Stimulated activated CD8-positive, alpha-beta memory T cell treated with anti-CD3 and anti-CD28 coated beads, Interleukin-4, amount 100 ng/mL, for 1 hour (primary cell): Measurements from ENCODE around the gene TEX19.
"Not testable (repeated sequence)": the region's sequence is repeated elsewhere in the genome, so short reads cannot be mapped to it uniquely, and the experiment has no call there.

Experiments used
- DNase-seq, 2 donors: peaks; one replicate each; pipeline ENCODE4 v3.0.0-alpha.2; 2020; ENCODE audit warnings: low read depth in 2 of 2, low spot score in 1 of 2

TEX19 gene

GRCh38 chr17:82334204-82334621 is 24.8 kb upstream of the TEX19 start:
- DNase-seq = no peak

DNA sequence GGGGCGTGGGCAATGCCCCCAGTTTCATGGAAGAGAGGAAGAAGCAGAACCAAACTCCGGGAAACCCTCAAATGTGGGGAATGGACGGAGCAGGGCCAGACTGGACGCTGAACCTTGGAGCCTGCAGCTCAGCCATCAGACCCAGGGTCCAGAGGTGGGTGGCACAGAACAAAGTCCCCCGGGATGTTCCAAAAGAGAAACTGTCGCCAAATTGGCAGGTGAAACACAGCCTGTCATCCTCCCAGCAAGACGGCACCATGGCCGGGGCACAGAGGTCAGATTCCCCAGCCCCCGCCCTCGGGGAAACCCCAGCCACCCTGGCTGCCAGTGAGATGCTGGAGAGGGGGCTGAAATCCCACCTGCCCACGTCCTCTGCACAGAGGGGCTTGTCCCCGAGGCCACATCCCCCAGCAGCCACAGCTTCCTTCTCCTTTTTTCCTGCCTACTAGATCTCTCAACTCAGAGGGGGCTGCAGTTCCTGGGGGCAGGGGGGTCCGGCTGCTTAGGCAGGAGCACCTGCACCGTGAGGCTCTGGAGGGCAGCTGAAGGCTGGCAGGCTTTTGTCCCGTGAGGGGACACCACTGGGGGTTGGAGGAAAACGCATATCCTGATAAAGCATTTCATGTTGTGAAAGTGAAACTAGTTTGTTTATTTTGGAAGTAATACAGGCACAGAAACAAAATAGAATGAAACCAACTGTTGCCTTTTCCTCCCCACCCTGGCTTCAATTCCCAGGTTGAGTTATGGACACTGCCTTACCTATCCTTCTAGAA is 24.2 kb upstream of the TEX19 start:
- DNase-seq = no peak

- DNase-seq = no peak
Measured at GRCh38 chr17:82338858-82339633, 20.0 kb upstream of the TEX19 start.

DNA sequence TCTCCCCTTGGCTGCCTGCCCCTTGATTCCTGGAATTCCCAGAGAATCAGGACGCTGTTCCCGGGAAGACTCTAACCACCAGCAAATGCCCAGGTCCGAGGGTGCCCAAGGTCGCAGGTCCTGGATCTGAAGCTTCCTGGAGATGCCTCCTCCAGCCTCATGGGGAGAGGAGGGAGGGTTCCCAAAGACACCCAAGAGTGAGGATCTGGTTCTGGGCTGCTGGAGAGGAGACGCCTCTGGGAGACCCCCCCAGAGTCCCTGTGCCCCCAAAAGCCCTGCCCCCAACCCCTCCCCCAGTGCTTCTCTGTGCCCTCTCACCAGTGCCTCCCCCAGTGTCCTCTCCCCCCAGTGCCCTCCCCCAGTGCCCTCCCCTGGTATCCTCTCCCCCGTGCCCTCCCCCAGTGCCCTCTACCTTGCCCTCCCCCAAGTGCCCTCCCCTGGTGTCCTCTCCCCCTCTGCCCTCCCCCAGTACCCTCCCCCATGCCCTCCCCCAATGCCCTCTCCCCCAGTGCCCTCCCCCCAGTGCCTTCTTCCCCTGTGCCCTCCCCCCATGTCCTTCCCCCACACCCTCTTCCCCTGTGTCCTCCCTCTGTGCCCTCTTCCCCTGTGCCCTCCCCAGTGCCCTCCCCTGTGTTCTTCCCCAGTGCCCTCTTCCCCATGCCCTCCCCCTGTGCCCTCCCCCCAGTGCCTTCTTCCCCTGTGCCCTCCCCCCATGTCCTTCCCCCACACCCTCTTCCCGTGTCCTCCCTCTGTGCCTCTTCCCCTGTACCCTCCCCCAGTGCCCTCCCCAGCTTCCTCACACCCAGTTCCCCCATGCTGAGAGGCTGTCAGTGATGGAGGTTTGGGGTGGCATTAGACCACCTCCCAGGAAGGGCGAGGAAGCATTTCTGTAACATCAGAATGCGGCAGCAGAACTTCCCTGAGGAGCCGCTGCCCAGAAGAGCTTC is 19.1 kb upstream of the TEX19 start:
- no peak for DNase-seq

GRCh38 chr17:82342361-82343079 is 16.5 kb upstream of the TEX19 start:
- DNase-seq = no peak

- DNase-seq = no peak
Measured at GRCh38 chr17:82343560-82343959, 15.5 kb upstream of the TEX19 start.

- no peak for DNase-seq
Measured at GRCh38 chr17:82344175-82344907, 14.7 kb upstream of the TEX19 start.

- DNase-seq = no peak
Measured at GRCh38 chr17:82345151-82345976, 13.7 kb upstream of the TEX19 start.

GRCh38 chr17:82346342-82347300 is 12.4 kb upstream of the TEX19 start:
- DNase-seq = no peak

DNA sequence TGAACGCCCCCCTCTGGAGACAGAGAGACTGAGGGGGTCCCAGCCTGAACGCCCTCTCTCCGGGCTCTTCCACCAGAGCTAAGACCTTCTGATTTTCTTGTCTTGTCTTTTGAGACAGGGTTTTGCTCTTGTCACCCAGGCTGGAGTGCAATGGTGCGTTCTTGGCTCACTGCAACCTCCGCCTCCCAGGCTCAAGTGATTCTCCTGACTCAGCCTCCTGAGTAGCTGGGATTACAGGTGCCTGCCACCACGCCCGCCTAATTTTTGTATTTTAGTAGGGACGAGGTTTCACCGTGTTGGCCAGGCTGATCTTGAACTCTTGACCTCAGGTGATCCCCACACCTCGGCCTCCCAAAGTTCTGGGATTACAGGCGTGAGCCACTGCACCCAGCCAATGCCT is 11.1 kb upstream of the TEX19 start:
- DNase-seq = not testable (repeated sequence)

- no peak for DNase-seq
Measured at GRCh38 chr17:82348434-82348833, 10.6 kb upstream of the TEX19 start.

- no peak for DNase-seq
Measured at GRCh38 chr17:82348866-82349265, 10.2 kb upstream of the TEX19 start.

DNA sequence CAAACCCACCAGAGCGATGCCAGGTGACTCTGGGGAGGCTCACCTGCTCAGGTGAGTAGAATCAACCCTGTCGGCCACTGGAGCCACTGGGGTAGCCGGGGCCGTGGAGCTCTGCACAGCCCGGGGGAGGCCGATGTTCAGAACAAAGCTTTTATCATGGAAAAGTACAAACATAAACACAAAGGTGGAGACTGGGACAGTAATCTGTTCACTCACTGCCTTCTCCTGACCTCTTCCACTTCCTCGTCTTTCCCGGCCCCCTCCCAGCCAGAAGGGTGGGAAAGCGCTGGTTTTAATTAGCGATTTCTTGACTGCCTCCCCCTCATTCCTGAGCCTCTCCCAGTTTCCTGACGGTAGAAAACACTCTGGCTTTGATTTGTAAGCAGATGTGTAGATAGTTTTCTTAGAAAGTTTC is 9.8 kb upstream of the TEX19 start:
- DNase-seq = no peak

- DNase-seq = no peak
Measured at GRCh38 chr17:82350182-82351030, 8.6 kb upstream of the TEX19 start.

- DNase-seq = no peak
Measured at GRCh38 chr17:82351254-82351712, 7.8 kb upstream of the TEX19 start.

GRCh38 chr17:82351713-82352488 is 7.1 kb upstream of the TEX19 start:
- peak; percentile 61 to 65 for DNase-seq
